B cell (primary cell): ENCODE results near the gene CACNA2D4. TPM values are rescaled to one million over a fixed set of nuclear protein-coding genes. Genes with fewer than 3 reads are reported as not detected.

Source experiments
- ATAC-seq: fragments of 200-7000 bp; cut with Tn5 transposase; one replicate; pipeline ENCODE4 v1.10.0; 2021; ENCODE audit warnings: low read depth, mild to moderate bottlenecking, moderate number of reproducible peaks, moderate library complexity
- CTCF ChIA-PET: fragments of 350-600 bp; sonication (Branson Sonifier 250); formaldehyde crosslinking; loops from one replicate; lab custom pipeline; 2021; ENCODE audit warnings: antibody characterized with exemption, inconsistent platforms; lab: Charles Lee
- POLR2A ChIA-PET: fragments of 350-600 bp; sonication (Branson Sonifier 250); formaldehyde crosslinking; loops from one replicate; lab custom pipeline; 2021; ENCODE audit warnings: antibody characterized with exemption; lab: Charles Lee
- DNase-seq: peaks from one replicate; pipeline ENCODE4 v3.0.0; 2013
- H2AFZ ChIP-seq: 2 replicates; pipeline ENCODE4 v1.6.1; 2012; ENCODE audit warnings: mild to moderate bottlenecking, low read depth, low read length; ENCODE audit not compliant: insufficient read depth, poor library complexity, severe bottlenecking
- H3K27ac ChIP-seq, 2 donors: 1 replicate in 1 of 2; 2 replicates in 1 of 2; pipeline ENCODE4 v1.5.1; 2012 to 2013; ENCODE audit warnings: low read length in 2 of 2, mild to moderate bottlenecking in 2 of 2, moderate library complexity in 1 of 2
- H3K27me3 ChIP-seq, 4 experiments: fragments of 200-600 bp in 1 of 4; sonication (generic) in 1 of 4; replicated peaks in 1 of 4; 1 replicate in 2 of 4; 2 replicates in 2 of 4; pipeline versions ENCODE4 v1.6.1 to v1.7.0; 2013 to 2016; ENCODE audit warnings: low read length in 3 of 4, mild to moderate bottlenecking in 2 of 4, mixed read lengths in 1 of 4, moderate library complexity in 1 of 4; ENCODE audit not compliant: insufficient read depth in 4 of 4, control insufficient read depth in 3 of 4; ENCODE audit errors: control extremely low read depth in 1 of 4
- H3K36me3 ChIP-seq, 2 experiments: replicated peaks in 1 of 2; 1 replicate in 1 of 2; 2 replicates in 1 of 2; pipeline versions ENCODE4 v1.6.1 to v1.7.1; 2013; ENCODE audit warnings: low read length in 1 of 2; ENCODE audit not compliant: insufficient read depth in 2 of 2, control insufficient read depth in 1 of 2; ENCODE audit errors: control extremely low read depth in 1 of 2, extremely low read depth in 1 of 2
- H3K4me1 ChIP-seq, 2 donors: fragments of 200-600 bp in 1 of 2; sonication (generic) in 1 of 2; 1 replicate in 1 of 2; 2 replicates in 1 of 2; pipeline versions ENCODE4 v1.5.1 to v1.6.1; 2013 to 2017; ENCODE audit warnings: low read length in 2 of 2; ENCODE audit not compliant: control insufficient read depth in 2 of 2, insufficient read depth in 2 of 2
- H3K4me2 ChIP-seq: replicated peaks from 2 replicates; pipeline ENCODE3; 2012; ENCODE audit warnings: mild to moderate bottlenecking, low read depth, low read length; ENCODE audit not compliant: poor library complexity, severe bottlenecking
- H3K4me3 ChIP-seq, 5 experiments: fragments of 200-600 bp in 1 of 5; sonication (generic) in 1 of 5; 1 replicate in 3 of 5; 2 replicates in 2 of 5; pipeline versions ENCODE4 v1.5.1 to v1.7.0; 2011 to 2016; ENCODE audit warnings: low read length in 4 of 5, mild to moderate bottlenecking in 4 of 5, low read depth in 2 of 5, control low read depth in 1 of 5, moderate library complexity in 1 of 5; ENCODE audit not compliant: insufficient read depth in 1 of 5; ENCODE audit errors: control extremely low read depth in 1 of 5, extremely low read depth in 1 of 5
- H3K79me2 ChIP-seq: fragments of 200-600 bp; sonication (generic); one replicate; pipeline ENCODE4 v1.6.0; 2016; ENCODE audit warnings: low read length; ENCODE audit not compliant: control insufficient read depth, insufficient read depth
- H3K9ac ChIP-seq: fragments of 200-600 bp; sonication (generic); 2 replicates; pipeline ENCODE4 v1.6.1; 2017; ENCODE audit warnings: mild to moderate bottlenecking, low read length, moderate library complexity
- H3K9me3 ChIP-seq, 3 donors: one replicate each; pipeline versions ENCODE4 v1.6.1 to v1.7.1; 2013; ENCODE audit warnings: low read length in 2 of 3; ENCODE audit not compliant: control insufficient read depth in 2 of 3, insufficient read depth in 1 of 3; ENCODE audit errors: control extremely low read depth in 1 of 3
- H4K20me1 ChIP-seq: 2 replicates; pipeline ENCODE4 v1.6.0; 2012; ENCODE audit warnings: mild to moderate bottlenecking, low read length; ENCODE audit not compliant: insufficient read depth, control insufficient read depth, poor library complexity, severe bottlenecking
- H3K27ac Mint-ChIP-seq: one replicate; pipeline ENCODE4 v1.8.0; 2021; ENCODE audit warnings: mixed read lengths
- H3K27me3 Mint-ChIP-seq: one replicate; pipeline ENCODE4 v1.8.0; 2021; ENCODE audit warnings: mixed read lengths
- H3K4me1 Mint-ChIP-seq: one replicate; pipeline ENCODE4 v1.8.0; 2021; ENCODE audit warnings: mixed read lengths
- H3K4me3 Mint-ChIP-seq: one replicate; pipeline ENCODE4 v1.8.0; 2021; ENCODE audit warnings: mixed read lengths
- H3K9me3 Mint-ChIP-seq: one replicate; pipeline ENCODE4 v1.8.0; 2022; ENCODE audit warnings: mixed read lengths; ENCODE audit not compliant: insufficient read depth
- CTCF ChIP-seq: fragments of 200-600 bp; IDR thresholded peaks from one replicate; pipeline ENCODE4 v1.8.0; 2022; ENCODE audit warnings: antibody characterized with exemption, mild to moderate bottlenecking
- EZH2 ChIP-seq: IDR thresholded peaks from 2 replicates; pipeline ENCODE4 v1.6.1; 2012; ENCODE audit warnings: borderline replicate concordance, low read depth, mild to moderate bottlenecking, moderate library complexity, low read length; ENCODE audit not compliant: insufficient read depth, poor library complexity, severe bottlenecking
- WGBS: methylation state at CpG from one replicate; pipeline ENCODE4 v1.1.5; 2013; ENCODE audit warnings: missing lambda C conversion rate; ENCODE audit not compliant: insufficient coverage; 5-methylcytosine and 5-hydroxymethylcytosine counted together
- intact Hi-C: fragments of 100-400 bp; cut with micrococcal nuclease; formaldehyde crosslinking; loops from one replicate; pipeline ENCODE4 v1.10.0; 2022
- polyA plus RNA-seq: library from polyadenylated mRNA; depleted of rRNA; stranded (reverse); fragments of >200 nt; gene quantifications from 2 replicates; pipeline ENCODE4 v1.2.3, GENCODE V29; 2012
- total RNA-seq, 2 donors: library from RNA; stranded (reverse); fragments of 120-200 nt in 1 of 2; gene quantifications; 1 replicate in 1 of 2; 2 replicates in 1 of 2; pipeline versions ENCODE4 v1.2.3 to v1.2.4, GENCODE V29; 2013 to 2022

CACNA2D4 gene
- total and polyA plus RNA-seq, 2 donors (not counting 1 experiment from before 2014, with no cell fraction given), result 6.0 to 7.4 TPM

- Histone ChIP-seq H3K27ac (no peak overlapping the region), H2AFZ (no peak overlapping the region), H3K4me3 (no peak overlapping the region), H3K9ac (no peak overlapping the region), H3K9me3 (no peaks in the 10 kb centered on the region), H3K27me3 (peaks cover 0 to 4% (median 0%) of the 10 kb centered on the region in 4 experiments), H3K36me3 (no peaks in the 10 kb centered on the region), H4K20me1 (no peaks in the 10 kb centered on the region), H3K4me1 (peaks cover 13 to 18% of the 10 kb centered on the region in 2 donors), H3K4me2 (no peak overlapping the region), H3K79me2 (no peaks in the 10 kb centered on the region)
- ChIA-PET POLR2A (no interaction called here), CTCF (interaction anchor here (0.7 to 2.8 kb wide), 2 partner anchors 100 to 111 kb away, joined by 3 to 12 read pairs; no protein-coding TSS in a partner anchor)
- Mint-ChIP-seq H3K4me3 (no peak overlapping the region), H3K4me1 (peaks cover 35% of the 10 kb centered on the region), H3K9me3 (no peaks in the 10 kb centered on the region), H3K27me3 (peaks cover 5% of the 10 kb centered on the region), H3K27ac (no peak overlapping the region)
- ATAC-seq (no peak), DNase-seq (no peak)
- intact Hi-C loops, result no loop called here
- 91% methylated on average over 11 of the region's 24 CpGs for WGBS
- TF ChIP-seq EZH2, result no peak
- no peak for TF ChIP-seq CTCF
Measured at GRCh38 chr12:1839956-1840951, 78.2 kb downstream of the CACNA2D4 start.

DNA sequence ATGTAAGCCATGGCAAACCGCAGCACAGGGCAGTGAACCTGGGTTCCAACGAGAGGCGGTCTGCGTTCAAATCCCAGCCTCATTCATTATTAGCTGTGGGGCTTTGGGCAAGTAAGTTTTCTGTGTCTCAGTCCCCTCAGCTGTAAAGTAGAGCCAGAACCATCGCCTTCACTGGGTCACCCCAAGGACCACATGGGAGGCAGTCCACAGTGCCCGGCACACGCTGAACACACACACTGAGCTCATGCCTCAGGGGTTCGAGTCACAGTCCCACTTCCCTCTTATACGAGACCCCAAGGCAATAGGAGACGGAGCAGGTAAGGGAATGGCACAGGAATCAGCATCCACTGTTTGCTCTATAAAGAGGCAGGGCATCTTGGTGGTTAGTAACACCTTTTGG, 79.0 kb downstream of the CACNA2D4 start:
- Histone ChIP-seq H3K4me3 (no peak overlapping the region), H4K20me1 (no peaks in the 10 kb centered on the region), H3K4me1 (peaks cover 13 to 18% of the 10 kb centered on the region in 2 donors), H3K79me2 (no peaks in the 10 kb centered on the region), H3K27ac (no peak overlapping the region), H3K4me2 (no peak overlapping the region), H2AFZ (no peak overlapping the region), H3K9me3 (no peaks in the 10 kb centered on the region), H3K9ac (no peak overlapping the region), H3K36me3 (no peaks in the 10 kb centered on the region), H3K27me3 (peaks cover 0 to 7% (median 0%) of the 10 kb centered on the region in 4 experiments)
- TF ChIP-seq EZH2, result no peak
- Mint-ChIP-seq H3K4me3 (no peak overlapping the region), H3K9me3 (no peaks in the 10 kb centered on the region), H3K4me1 (peaks cover 33% of the 10 kb centered on the region), H3K27me3 (peaks cover 5% of the 10 kb centered on the region), H3K27ac (no peak overlapping the region)
- CTCF ChIA-PET, result interaction anchor here (0.6 to 2.8 kb wide), 2 partner anchors 100 to 1025 kb away, joined by 3 to 12 read pairs; no protein-coding TSS in a partner anchor
- intact Hi-C loops, result no loop called here
- DNase-seq, result no peak
- ATAC-seq, result no peak
- POLR2A ChIA-PET, result no interaction called here
- WGBS, result 98% methylated on average over 10 of the region's 10 CpGs
